ENCODE results near the gene YIPF6. TPM values are rescaled to one million over a fixed set of nuclear protein-coding genes. Genes with fewer than 3 reads are reported as not detected.

Gene YIPF6
- total RNA-seq = 10 to 100 TPM; 24.0 to 35.6 TPM

GRCh38 chrX:68498508-68499379 lies at the start of gene YIPF6:
YIPF6 (plus strand) TSS chrX:68499051; CDS start chrX:68499067, 16 bp downstream.
- no peaks in the 10 kb centered on the region for H3K9me3 ChIP-seq
- H3K27ac ChIP-seq = peak within 1 kb of the TSS; percentile 89 to 95
- DNase-seq (ENCODE audit: low spot score) = peak; percentile 7
- H3K4me3 ChIP-seq = peak within 1 kb of the TSS; percentile 88
- no peaks in the 10 kb centered on the region for H3K36me3 ChIP-seq
- ATAC-seq (ENCODE audit: insufficient number of reproducible peaks, low FRiP score, low read depth) = peak; percentile 69
- H3K27me3 ChIP-seq (replicated peaks; ENCODE audit: insufficient read depth) = no peaks in the 10 kb centered on the region
- H3K4me1 ChIP-seq (ENCODE audit: control insufficient read depth in 1 of 2, low read depth in 2 of 2) = peaks cover 7 to 16% of the 10 kb centered on the region in 2 donors
- no peak for TF ChIP-seq CTCF (IDR thresholded peaks at IDR 0.05)

GRCh38 chrX:68451720-68452119 lies 47.1 kb upstream of the YIPF6 start:
- ATAC-seq (ENCODE audit: insufficient number of reproducible peaks, low FRiP score, low read depth) (no peak), DNase-seq (ENCODE audit: low spot score) (no peak)
- H3K27me3 ChIP-seq (replicated peaks; ENCODE audit: insufficient read depth) = no peaks in the 10 kb centered on the region
- H3K4me1 ChIP-seq (ENCODE audit: control insufficient read depth in 1 of 2, low read depth in 2 of 2) = no peaks in the 10 kb centered on the region
- TF ChIP-seq CTCF (IDR thresholded peaks at IDR 0.05) = no peak
- no peaks in the 10 kb centered on the region for H3K36me3 ChIP-seq
- no peak overlapping the region for H3K27ac ChIP-seq
- no peaks in the 10 kb centered on the region for H3K9me3 ChIP-seq
- H3K4me3 ChIP-seq = no peak overlapping the region

- no peak overlapping the region for H3K4me3 ChIP-seq
- ATAC-seq (ENCODE audit: insufficient number of reproducible peaks, low FRiP score, low read depth) = no peak
Measured at GRCh38 chrX:68454476-68455150, 44.2 kb upstream of the YIPF6 start.

GRCh38 chrX:68455151-68455510 lies 43.7 kb upstream of the YIPF6 start:
- ATAC-seq (ENCODE audit: insufficient number of reproducible peaks, low FRiP score, low read depth) = no peak
- Histone ChIP-seq H3K27me3 (replicated peaks; ENCODE audit: insufficient read depth) (no peaks in the 10 kb centered on the region), H3K4me1 (ENCODE audit: control insufficient read depth in 1 of 2, low read depth in 2 of 2) (no peaks in the 10 kb centered on the region), H3K27ac (no peak overlapping the region), H3K36me3 (no peaks in the 10 kb centered on the region), H3K4me3 (no peak overlapping the region), H3K9me3 (no peaks in the 10 kb centered on the region)
- no peak for DNase-seq (ENCODE audit: low spot score)
- TF ChIP-seq CTCF (IDR thresholded peaks at IDR 0.05) = no peak

More at GRCh38 chrX:68454476-68455150, 44.2 kb upstream of the YIPF6 start:
- H3K36me3 ChIP-seq = no peaks in the 10 kb centered on the region
- no peak for DNase-seq (ENCODE audit: low spot score)
- no peak for TF ChIP-seq CTCF (IDR thresholded peaks at IDR 0.05)
- H3K27me3 ChIP-seq (replicated peaks; ENCODE audit: insufficient read depth) = no peaks in the 10 kb centered on the region
- H3K9me3 ChIP-seq = no peaks in the 10 kb centered on the region
- H3K4me1 ChIP-seq (ENCODE audit: control insufficient read depth in 1 of 2, low read depth in 2 of 2) = no peaks in the 10 kb centered on the region
- H3K27ac ChIP-seq = no peak overlapping the region

GRCh38 chrX:68461093-68461492 lies 37.8 kb upstream of the YIPF6 start:
- no peak for TF ChIP-seq CTCF (IDR thresholded peaks at IDR 0.05)
- DNase-seq (ENCODE audit: low spot score) = no peak

More at GRCh38 chrX:68461093-68461492, 37.8 kb upstream of the YIPF6 start:
- Histone ChIP-seq H3K27ac (no peak overlapping the region), H3K27me3 (replicated peaks; ENCODE audit: insufficient read depth) (no peaks in the 10 kb centered on the region), H3K9me3 (no peaks in the 10 kb centered on the region), H3K36me3 (no peaks in the 10 kb centered on the region), H3K4me3 (no peak overlapping the region), H3K4me1 (ENCODE audit: control insufficient read depth in 1 of 2, low read depth in 2 of 2) (no peaks in the 10 kb centered on the region)
- ATAC-seq (ENCODE audit: insufficient number of reproducible peaks, low FRiP score, low read depth) = no peak

All from thoracic aorta (tissue), 2 donors.